Neural progenitor cell (in vitro differentiated cells): ENCODE data around the gene STXBP3.

Experiments used
- EZH2phosphoT487 ChIP-seq: fragments of 200-600 bp; sonication (generic); IDR thresholded peaks from 2 replicates; pipeline ENCODE4 v1.6.1; 2017; ENCODE audit warnings: antibody characterized with exemption
- TF ChIP-seq, protein P1 (sequence below): fragments of 200-600 bp; sonication (generic); IDR thresholded peaks from 2 replicates; pipeline ENCODE4 v1.5.1; 2017; ENCODE audit warnings: antibody characterized with exemption, mild to moderate bottlenecking

DNA sequence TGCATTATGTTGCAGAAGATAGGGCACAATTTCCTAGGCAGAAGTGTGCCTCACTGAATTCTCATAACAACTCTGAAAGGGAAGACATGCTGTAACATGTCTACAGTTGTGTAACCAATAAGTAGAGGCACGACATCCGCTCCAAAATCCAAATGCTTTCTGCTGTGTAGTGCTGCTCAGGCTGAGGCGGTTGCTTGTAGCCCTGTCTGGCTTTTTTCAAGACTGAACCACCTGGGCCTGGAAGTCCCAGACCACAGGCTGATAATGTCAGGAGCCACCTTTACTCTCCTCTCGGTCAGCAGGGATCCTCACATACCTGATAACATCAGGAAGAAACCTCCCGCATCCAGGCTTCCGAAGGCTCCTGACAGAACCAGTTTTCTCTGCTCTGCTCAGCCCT is 99.5 kb downstream of the STXBP3 start:
- no peak for TF ChIP-seq EZH2phosphoT487
- TF ChIP-seq, protein P1, sequence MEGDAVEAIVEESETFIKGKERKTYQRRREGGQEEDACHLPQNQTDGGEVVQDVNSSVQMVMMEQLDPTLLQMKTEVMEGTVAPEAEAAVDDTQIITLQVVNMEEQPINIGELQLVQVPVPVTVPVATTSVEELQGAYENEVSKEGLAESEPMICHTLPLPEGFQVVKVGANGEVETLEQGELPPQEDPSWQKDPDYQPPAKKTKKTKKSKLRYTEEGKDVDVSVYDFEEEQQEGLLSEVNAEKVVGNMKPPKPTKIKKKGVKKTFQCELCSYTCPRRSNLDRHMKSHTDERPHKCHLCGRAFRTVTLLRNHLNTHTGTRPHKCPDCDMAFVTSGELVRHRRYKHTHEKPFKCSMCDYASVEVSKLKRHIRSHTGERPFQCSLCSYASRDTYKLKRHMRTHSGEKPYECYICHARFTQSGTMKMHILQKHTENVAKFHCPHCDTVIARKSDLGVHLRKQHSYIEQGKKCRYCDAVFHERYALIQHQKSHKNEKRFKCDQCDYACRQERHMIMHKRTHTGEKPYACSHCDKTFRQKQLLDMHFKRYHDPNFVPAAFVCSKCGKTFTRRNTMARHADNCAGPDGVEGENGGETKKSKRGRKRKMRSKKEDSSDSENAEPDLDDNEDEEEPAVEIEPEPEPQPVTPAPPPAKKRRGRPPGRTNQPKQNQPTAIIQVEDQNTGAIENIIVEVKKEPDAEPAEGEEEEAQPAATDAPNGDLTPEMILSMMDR, result no peak
